Pancreas (tissue), 8 donors: ENCODE results near the gene AKNAD1. TPM values are rescaled to one million over a fixed set of nuclear protein-coding genes. Genes with fewer than 3 reads are reported as not detected.

ENCODE experiments used
- polyA plus RNA-seq, 2 donors: library from polyadenylated mRNA; stranded (reverse); fragments of 200-250 nt; gene quantifications; one replicate each; pipeline ENCODE4 v1.2.3, GENCODE V29; 2013
- total RNA-seq, 6 donors: library from RNA; stranded (reverse); fragmentation: NEBNext Ultra II Directional in 4 of 6; extraction: Animal tissue kit (Norgen Biotek cat#: 25700) in 4 of 6; gene quantifications; one replicate each; pipeline versions ENCODE4 v1.2.1 to v1.2.4, GENCODE V29; 2021 to 2023
- donor health status: healthy with polysubstance abuse.
- donor health status: DM: no; HTN: no; CAD: no; lungs with moderate emphysema.
- donor health status: DM: no; HTN: no; CAD: no.
- donor health status: Bipolar disorder and iron deficiency.
- donor health status: DM: yes; HTN: yes; CAD: no.
- donor health status: DM: no; HTN: no; CAD: no.
- donor health status: DM: no; HTN: no; CAD: no.
- donor health status: DM: yes; HTN: yes; CAD: no.

AKNAD1 gene
- total and polyA plus RNA-seq, 8 donors, result 0.23 TPM; not detected in 7

Other genes starting within 250 kb of the AKNAD1 start
- gene HENMT1, start 196.0 kb downstream of the AKNAD1 start, total RNA-seq, result 1 to 10 TPM in 3 of 6 donors, under 1 TPM in 3; 0.42 to 2.6 (median 1.1) TPM
- 1 to 10 TPM in 1 of 2 donors, under 1 TPM in 1; 0.65 to 5.5 TPM for gene HENMT1, start 196.0 kb downstream of the AKNAD1 start, polyA plus RNA-seq
- gene PRPF38B, start 164.8 kb downstream of the AKNAD1 start, total RNA-seq, result 10 to 100 TPM; 11.2 to 21.3 (median 17.6) TPM
- 10 to 100 TPM; 36.3 to 48.6 TPM for gene PRPF38B, start 164.8 kb downstream of the AKNAD1 start, polyA plus RNA-seq
- under 1 TPM in 2 of 6 donors, not detected in 4; 0.06 TPM for gene FNDC7, start 144.2 kb downstream of the AKNAD1 start, total RNA-seq
- not detected for gene FNDC7, start 144.2 kb downstream of the AKNAD1 start, polyA plus RNA-seq
- gene STXBP3, start 110.4 kb downstream of the AKNAD1 start, total RNA-seq, result 10 to 100 TPM; 19.1 to 36.6 (median 25.5) TPM
- 10 to 100 TPM; 26.8 to 50.7 TPM for gene STXBP3, start 110.4 kb downstream of the AKNAD1 start, polyA plus RNA-seq
- gene GPSM2, start 19.9 kb upstream of the AKNAD1 start, total RNA-seq, result 1 to 10 TPM in 3 of 6 donors, under 1 TPM in 3; 0.19 to 1.6 (median 0.74) TPM
- gene GPSM2, start 19.9 kb upstream of the AKNAD1 start, polyA plus RNA-seq, result under 1 TPM; 0.42 to 0.92 TPM
- 10 to 100 TPM; 18.1 to 28.3 (median 24.1) TPM for gene CLCC1, start 106.4 kb upstream of the AKNAD1 start, total RNA-seq
- 10 to 100 TPM in 1 of 2 donors, 1 to 10 TPM in 1; 8.6 to 12.5 TPM for gene CLCC1, start 106.4 kb upstream of the AKNAD1 start, polyA plus RNA-seq
- 1 to 10 TPM; 3.8 to 7.1 (median 4.4) TPM for gene WDR47, start 185.0 kb upstream of the AKNAD1 start, total RNA-seq
- gene WDR47, start 185.0 kb upstream of the AKNAD1 start, polyA plus RNA-seq, result 1 to 10 TPM; 1.9 to 3.8 TPM
- gene TAF13, start 218.9 kb upstream of the AKNAD1 start, total RNA-seq, result 10 to 100 TPM in 4 of 6 donors, 1 to 10 TPM in 2; 7.2 to 18.8 (median 11.9) TPM
- gene TAF13, start 218.9 kb upstream of the AKNAD1 start, polyA plus RNA-seq, result 10 to 100 TPM; 11.4 to 15.9 TPM
- gene TMEM167B, start 233.7 kb upstream of the AKNAD1 start, total RNA-seq, result 10 to 100 TPM; 15.9 to 25.7 (median 18.8) TPM
- 10 to 100 TPM in 1 of 2 donors, 1 to 10 TPM in 1; 6.4 to 15.7 TPM for gene TMEM167B, start 233.7 kb upstream of the AKNAD1 start, polyA plus RNA-seq